Muscle layer of colon (tissue), 2 donors: ENCODE data around the gene SIL1.

Experiments
- H3K27ac ChIP-seq: one replicate; pipeline ENCODE4 v1.7.0; 2013; ENCODE audit warnings: low read depth, mild to moderate bottlenecking, low read length, moderate library complexity
- H3K27me3 ChIP-seq, 2 donors: one replicate each; pipeline ENCODE4 v1.7.0; 2013; ENCODE audit warnings: low read length in 2 of 2, mild to moderate bottlenecking in 2 of 2; ENCODE audit not compliant: insufficient read depth in 2 of 2, control insufficient read depth in 1 of 2
- H3K36me3 ChIP-seq: one replicate; pipeline ENCODE4 v1.7.0; 2013; ENCODE audit warnings: mild to moderate bottlenecking, low read length; ENCODE audit not compliant: insufficient read depth
- H3K4me1 ChIP-seq: one replicate; pipeline ENCODE4 v1.7.0; 2013; ENCODE audit warnings: mild to moderate bottlenecking, low read length; ENCODE audit not compliant: insufficient read depth
- H3K4me3 ChIP-seq, 2 donors: one replicate each; pipeline ENCODE4 v1.7.0; 2013; ENCODE audit warnings: low read length in 2 of 2, low read depth in 1 of 2, mild to moderate bottlenecking in 1 of 2, moderate library complexity in 1 of 2
- H3K9ac ChIP-seq: one replicate; pipeline ENCODE4 v1.7.0; 2013; ENCODE audit warnings: low read length
- H3K9me3 ChIP-seq: one replicate; pipeline ENCODE4 v1.7.0; 2013; ENCODE audit warnings: mild to moderate bottlenecking, low read length
- donor health status: abdominal sarcoma.
- donor health status: Adenocarcinoma of cecum.

SIL1 gene

GRCh38 chr5:138937392-138938387 is 260.5 kb downstream of the SIL1 start:
- Histone ChIP-seq H3K36me3 (peaks cover 18% of the 10 kb centered on the region), H3K4me3 (no peak overlapping the region), H3K27ac (no peak overlapping the region), H3K27me3 (no peaks in the 10 kb centered on the region), H3K9ac (no peak overlapping the region), H3K4me1 (no peaks in the 10 kb centered on the region), H3K9me3 (no peaks in the 10 kb centered on the region)

DNA sequence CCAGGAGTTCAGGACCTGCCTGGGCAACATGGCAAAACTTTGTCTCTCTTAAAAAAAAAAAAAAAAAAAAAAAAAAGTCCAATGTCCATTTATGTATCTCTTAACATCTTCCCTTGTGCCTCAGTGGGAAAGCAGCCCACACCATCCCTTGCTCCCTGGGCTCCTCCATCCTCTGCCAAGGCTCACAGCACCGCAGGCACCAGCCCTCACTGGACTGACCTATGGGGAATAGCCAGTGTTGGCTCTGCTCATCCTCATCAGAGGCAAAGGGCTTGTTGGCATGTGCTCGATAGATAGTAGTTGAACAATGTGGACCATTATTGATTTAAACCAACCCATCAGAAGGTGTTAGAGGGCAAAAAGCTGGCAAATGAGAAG is 261.2 kb downstream of the SIL1 start:
- Histone ChIP-seq H3K27ac (no peak overlapping the region), H3K4me1 (no peaks in the 10 kb centered on the region), H3K9me3 (no peaks in the 10 kb centered on the region), H3K36me3 (peaks cover 25% of the 10 kb centered on the region), H3K4me3 (no peak overlapping the region), H3K9ac (no peak overlapping the region), H3K27me3 (no peaks in the 10 kb centered on the region)

DNA sequence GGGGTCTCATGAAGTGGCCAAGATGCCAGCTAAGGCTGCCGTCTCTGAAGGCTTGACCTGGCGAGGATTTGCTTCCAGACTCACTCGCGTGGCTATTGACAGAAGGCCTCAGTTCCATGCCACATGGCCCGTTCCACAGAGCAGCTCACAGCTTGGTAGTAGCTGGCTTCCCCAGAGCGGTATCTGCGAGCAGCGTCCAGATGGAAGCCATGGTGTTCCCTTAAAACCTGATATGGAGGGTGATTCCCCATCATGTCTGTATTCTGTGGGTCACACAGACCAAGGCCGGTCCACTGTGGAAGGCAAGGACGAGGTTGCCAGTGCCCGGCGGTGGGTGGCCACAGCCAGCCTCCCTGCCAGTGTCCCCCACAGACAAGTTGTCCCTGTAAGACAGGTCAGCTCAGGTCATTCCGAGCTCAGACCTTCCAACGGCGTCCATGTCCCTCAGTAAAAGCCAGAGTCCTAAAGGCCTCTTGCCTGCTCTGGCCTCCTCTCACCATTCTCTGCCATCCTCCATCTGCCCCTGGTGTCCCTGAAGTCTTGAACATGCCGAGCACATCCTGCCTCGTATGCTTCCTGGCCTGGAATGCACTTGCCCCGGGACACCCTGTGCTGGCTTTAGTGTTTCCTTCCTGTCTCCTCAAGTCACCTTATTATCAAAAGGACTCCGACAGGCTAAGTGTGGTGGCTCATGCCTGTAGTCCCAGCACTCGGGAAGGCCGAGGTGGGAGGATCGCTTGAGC is 261.8 kb downstream of the SIL1 start:
- H3K27me3 ChIP-seq = no peaks in the 10 kb centered on the region
- H3K9ac ChIP-seq = no peak overlapping the region
- no peaks in the 10 kb centered on the region for H3K4me1 ChIP-seq
- H3K9me3 ChIP-seq = no peaks in the 10 kb centered on the region
- H3K36me3 ChIP-seq = peaks cover 31% of the 10 kb centered on the region
- H3K4me3 ChIP-seq = no peak overlapping the region
- H3K27ac ChIP-seq = no peak overlapping the region

- no peak overlapping the region for H3K4me3 ChIP-seq
- H3K27me3 ChIP-seq = no peaks in the 10 kb centered on the region
- no peaks in the 10 kb centered on the region for H3K4me1 ChIP-seq
- no peak overlapping the region for H3K9ac ChIP-seq
- peaks cover 40% of the 10 kb centered on the region for H3K36me3 ChIP-seq
- no peak overlapping the region for H3K27ac ChIP-seq
- no peaks in the 10 kb centered on the region for H3K9me3 ChIP-seq
Measured at GRCh38 chr5:138935466-138935865, 262.7 kb downstream of the SIL1 start.

DNA sequence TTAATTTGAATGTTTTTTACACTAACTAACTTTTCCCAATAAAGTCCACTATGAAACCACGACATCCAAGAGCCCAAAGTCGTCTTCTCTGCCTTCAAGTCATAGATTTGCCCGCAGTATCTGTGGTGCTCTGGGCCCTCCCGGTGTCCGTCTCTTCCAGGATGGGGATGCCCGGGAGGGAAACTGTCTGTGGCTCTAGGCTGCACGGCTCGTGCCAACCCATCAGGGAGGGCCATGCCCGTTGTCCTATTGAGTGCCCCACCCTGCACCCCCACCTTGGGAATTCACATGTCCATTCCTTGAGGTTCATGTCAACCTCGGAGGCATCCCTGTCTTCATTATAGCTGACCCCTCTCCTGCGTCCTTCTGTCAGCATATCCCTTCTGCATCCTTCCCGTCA is 263.2 kb downstream of the SIL1 start:
- Histone ChIP-seq H3K27me3 (no peaks in the 10 kb centered on the region), H3K4me1 (no peaks in the 10 kb centered on the region), H3K36me3 (peaks cover 45% of the 10 kb centered on the region)

GRCh38 chr5:138933522-138934290 is 264.5 kb downstream of the SIL1 start:
- H3K36me3 ChIP-seq = peaks cover 49% of the 10 kb centered on the region
- no peaks in the 10 kb centered on the region for H3K9me3 ChIP-seq
- H3K27ac ChIP-seq = no peak overlapping the region
- no peaks in the 10 kb centered on the region for H3K4me1 ChIP-seq
- H3K27me3 ChIP-seq = no peaks in the 10 kb centered on the region
- no peak overlapping the region for H3K9ac ChIP-seq
- no peak overlapping the region for H3K4me3 ChIP-seq

More for the DNA sequence above, 263.2 kb downstream of the SIL1 start:
- no peaks in the 10 kb centered on the region for H3K9me3 ChIP-seq
- no peak overlapping the region for H3K9ac ChIP-seq
- H3K27ac ChIP-seq = no peak overlapping the region
- H3K4me3 ChIP-seq = no peak overlapping the region

DNA sequence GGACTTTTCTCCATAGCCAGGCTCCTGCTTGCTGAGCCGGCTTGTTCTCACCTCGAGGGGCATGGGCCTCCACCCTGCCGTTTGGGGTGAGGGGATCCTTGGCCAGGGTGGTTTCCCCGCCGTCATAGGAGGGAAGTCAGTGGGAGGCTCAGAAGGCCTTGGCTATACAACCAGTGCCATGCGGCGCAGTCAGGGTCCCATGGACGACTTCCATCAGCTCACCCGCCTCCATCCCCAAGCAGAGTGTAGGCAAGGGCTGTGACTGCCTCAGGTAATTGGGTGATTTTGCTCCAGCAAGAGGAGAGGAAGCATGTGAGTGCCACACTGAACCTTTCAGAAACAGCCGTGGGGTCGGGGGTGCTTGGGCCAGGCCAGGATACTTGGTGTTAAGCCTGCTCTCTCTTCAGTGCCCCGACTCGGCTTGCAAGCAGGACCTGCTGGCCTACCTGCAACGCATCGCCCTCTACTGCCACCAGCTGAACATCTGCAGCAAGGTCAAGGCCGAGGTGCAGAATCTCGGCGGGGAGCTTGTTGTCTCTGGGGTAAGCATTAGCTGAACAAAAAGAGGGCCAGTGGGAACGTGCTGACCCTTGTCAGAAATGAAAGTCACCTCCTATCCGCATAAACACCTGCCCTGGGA is 265.9 kb downstream of the SIL1 start:
- Histone ChIP-seq H3K27me3 (no peaks in the 10 kb centered on the region), H3K9ac (no peak overlapping the region), H3K27ac (no peak overlapping the region), H3K9me3 (no peaks in the 10 kb centered on the region), H3K4me3 (no peak overlapping the region), H3K36me3 (peaks cover 57% of the 10 kb centered on the region), H3K4me1 (peaks cover 7% of the 10 kb centered on the region)

- Histone ChIP-seq H3K9me3 (no peaks in the 10 kb centered on the region), H3K4me1 (peaks cover 7% of the 10 kb centered on the region), H3K27ac (no peak overlapping the region), H3K9ac (no peak overlapping the region), H3K4me3 (no peak overlapping the region), H3K36me3 (peaks cover 71% of the 10 kb centered on the region), H3K27me3 (no peaks in the 10 kb centered on the region)
Measured at GRCh38 chr5:138930371-138931097, 267.6 kb downstream of the SIL1 start.

- H3K27ac ChIP-seq = no peak overlapping the region
- no peak overlapping the region for H3K4me3 ChIP-seq
Measured at GRCh38 chr5:138929571-138929955, 268.6 kb downstream of the SIL1 start.

GRCh38 chr5:138927979-138928378 is 270.2 kb downstream of the SIL1 start:
- Histone ChIP-seq H3K27ac (no peak overlapping the region), H3K36me3 (peaks cover 72% of the 10 kb centered on the region), H3K4me3 (no peak overlapping the region), H3K27me3 (no peaks in the 10 kb centered on the region), H3K4me1 (peaks cover 7% of the 10 kb centered on the region), H3K9ac (no peak overlapping the region), H3K9me3 (no peaks in the 10 kb centered on the region)

More at GRCh38 chr5:138929571-138929955, 268.6 kb downstream of the SIL1 start:
- H3K36me3 ChIP-seq = peaks cover 77% of the 10 kb centered on the region
- H3K27me3 ChIP-seq = no peaks in the 10 kb centered on the region
- peaks cover 7% of the 10 kb centered on the region for H3K4me1 ChIP-seq
- no peak overlapping the region for H3K9ac ChIP-seq
- no peaks in the 10 kb centered on the region for H3K9me3 ChIP-seq
